22Rv1 (cell line): Measurements from ENCODE around the gene BMPER.

Experiments used
- ZFX ChIP-seq: fragments of 450-650 bp; IDR thresholded peaks from 2 replicates; pipeline ENCODE4 v1.6.1; 2017; ENCODE audit warnings: antibody characterized with exemption, borderline replicate concordance
- TF ChIP-seq, protein P1 (sequence below): fragments of 450-650 bp; IDR thresholded peaks from 2 replicates; pipeline ENCODE4 v1.5.1; 2017; ENCODE audit warnings: mild to moderate bottlenecking

DNA sequence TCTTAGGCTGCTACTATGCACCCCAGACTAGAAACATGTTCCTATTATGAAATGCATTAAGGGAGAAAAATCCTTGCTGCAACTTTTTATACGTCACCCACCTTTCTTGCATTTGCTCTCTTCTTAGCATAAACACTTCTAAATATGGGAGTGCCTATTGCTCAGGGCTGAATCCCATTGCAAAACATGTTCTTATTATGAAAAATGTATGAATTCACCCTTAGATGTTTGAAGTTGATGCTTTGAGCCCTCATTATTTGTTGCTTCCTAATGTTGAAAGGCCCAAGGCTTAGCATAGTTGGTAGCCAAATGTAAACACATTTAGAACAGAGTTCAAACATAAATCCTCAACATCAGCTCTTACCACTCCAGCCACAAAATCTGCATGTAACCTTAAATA, 52.8 kb downstream of the BMPER start:
- TF ChIP-seq, protein P1, sequence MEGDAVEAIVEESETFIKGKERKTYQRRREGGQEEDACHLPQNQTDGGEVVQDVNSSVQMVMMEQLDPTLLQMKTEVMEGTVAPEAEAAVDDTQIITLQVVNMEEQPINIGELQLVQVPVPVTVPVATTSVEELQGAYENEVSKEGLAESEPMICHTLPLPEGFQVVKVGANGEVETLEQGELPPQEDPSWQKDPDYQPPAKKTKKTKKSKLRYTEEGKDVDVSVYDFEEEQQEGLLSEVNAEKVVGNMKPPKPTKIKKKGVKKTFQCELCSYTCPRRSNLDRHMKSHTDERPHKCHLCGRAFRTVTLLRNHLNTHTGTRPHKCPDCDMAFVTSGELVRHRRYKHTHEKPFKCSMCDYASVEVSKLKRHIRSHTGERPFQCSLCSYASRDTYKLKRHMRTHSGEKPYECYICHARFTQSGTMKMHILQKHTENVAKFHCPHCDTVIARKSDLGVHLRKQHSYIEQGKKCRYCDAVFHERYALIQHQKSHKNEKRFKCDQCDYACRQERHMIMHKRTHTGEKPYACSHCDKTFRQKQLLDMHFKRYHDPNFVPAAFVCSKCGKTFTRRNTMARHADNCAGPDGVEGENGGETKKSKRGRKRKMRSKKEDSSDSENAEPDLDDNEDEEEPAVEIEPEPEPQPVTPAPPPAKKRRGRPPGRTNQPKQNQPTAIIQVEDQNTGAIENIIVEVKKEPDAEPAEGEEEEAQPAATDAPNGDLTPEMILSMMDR: no peak
- TF ChIP-seq ZFX: no peak
